Stromal cell of bone marrow (primary cell): ENCODE data around the gene CDK2.
"Not testable (repeated sequence)": the region's sequence is repeated elsewhere in the genome, so short reads cannot be mapped to it uniquely, and the experiment has no call there.

Experiments
- DNase-seq: peaks from one replicate; pipeline ENCODE4 v3.0.0-alpha.2; 2012; ENCODE audit warnings: low read depth

CDK2 gene

DNA sequence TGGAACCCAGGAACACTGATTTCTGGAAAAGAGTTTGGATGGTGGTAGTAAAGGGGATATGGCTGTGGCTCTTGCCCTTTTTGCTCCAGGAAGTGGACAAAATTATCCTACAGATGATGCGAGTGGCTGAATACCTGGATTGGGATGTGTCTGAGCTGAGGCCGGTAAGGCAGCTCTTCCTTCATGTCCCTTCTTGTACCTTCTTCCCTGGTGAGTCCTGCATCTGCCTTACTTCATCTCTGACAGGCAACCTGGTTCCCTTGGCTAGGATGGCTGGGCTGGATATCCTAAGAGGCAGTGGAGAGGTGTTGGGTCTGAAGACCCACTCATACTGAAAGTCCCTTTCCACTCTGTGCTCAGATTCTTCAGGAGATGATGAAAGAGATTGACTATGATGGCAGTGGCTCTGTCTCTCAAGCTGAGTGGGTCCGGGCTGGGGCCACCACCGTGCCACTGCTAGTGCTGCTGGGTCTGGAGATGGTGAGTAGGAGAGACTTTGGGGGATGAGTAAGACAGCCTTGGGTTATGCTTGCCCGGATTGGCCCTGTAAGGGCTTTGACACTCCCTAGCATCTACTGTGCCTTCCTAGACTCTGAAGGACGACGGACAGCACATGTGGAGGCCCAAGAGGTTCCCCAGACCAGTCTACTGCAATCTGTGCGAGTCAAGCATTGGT, 27.7 kb upstream of the CDK2 start:
- DNase-seq, result no peak

DNA sequence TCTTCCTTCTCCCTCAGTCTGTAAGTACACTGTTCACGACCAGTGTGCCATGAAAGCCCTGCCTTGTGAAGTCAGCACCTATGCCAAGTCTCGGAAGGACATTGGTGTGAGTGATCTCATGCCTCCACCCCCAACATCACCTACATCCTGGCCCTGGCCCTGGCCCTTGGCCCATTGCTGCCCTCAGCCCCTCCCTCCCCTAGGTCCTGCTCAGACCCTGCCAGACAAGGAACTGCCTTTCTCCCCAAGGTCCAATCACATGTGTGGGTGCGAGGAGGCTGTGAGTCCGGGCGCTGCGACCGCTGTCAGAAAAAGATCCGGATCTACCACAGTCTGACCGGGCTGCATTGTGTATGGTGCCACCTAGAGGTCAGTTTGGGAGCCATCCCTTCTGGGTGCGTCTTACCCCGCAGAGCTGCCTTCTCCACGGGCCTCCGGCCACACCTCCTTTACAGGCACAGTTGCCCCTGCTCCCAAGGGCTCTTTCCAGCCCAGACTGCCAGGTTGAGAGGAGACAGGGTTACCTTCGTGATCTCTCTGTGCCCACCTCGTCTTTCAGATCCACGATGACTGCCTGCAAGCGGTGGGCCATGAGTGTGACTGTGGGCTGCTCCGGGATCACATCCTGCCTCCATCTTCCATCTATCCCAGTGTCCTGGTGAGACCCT, 26.4 kb upstream of the CDK2 start:
- DNase-seq, result peak; percentile 71

DNA sequence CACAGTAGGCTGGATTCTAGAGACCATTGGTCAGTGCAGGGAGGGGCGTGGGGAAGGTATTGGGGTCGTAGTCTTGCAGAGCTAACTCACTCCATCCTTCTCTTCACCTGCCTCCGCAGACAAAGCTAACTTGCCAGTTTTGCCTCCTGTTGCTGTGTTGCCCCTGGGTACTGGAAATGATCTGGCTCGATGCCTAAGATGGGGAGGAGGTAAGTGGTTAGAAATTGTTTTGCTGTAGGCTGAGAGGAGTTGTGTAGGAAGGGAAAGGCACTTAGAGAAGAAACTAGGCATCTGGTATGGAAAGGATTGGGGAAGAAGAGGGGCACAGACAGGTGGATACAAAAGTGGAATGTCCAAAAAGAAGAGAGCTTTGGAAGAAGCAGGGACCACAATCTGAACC, 24.6 kb upstream of the CDK2 start:
- no peak for DNase-seq

DNA sequence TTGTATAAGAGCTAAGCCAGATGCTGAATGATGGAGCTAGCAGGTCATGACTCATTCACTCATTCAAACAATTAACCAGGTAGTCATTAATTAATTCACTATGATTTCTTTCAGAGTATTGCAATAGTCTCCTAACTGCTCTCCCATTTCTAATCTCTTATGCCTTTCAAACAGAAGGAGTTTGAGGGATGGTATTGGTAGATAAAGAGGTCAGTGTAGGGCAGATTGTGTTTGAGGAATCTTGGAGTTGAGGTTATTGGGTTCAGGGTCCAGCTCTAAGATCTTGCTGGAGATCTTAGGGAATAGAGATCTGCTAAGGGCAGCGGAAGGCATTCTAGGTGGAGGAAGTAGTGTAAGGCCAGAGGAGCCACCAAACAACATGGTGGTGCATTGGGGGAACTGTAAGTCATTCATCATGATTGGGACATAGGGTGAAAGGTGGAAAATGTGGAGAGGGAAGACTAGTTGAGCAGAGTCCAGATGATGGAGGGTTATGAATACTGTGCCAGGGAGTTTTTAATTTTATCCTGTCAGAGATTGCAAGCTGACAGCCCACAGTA, 24.0 kb upstream of the CDK2 start:
- DNase-seq, result no peak

DNA sequence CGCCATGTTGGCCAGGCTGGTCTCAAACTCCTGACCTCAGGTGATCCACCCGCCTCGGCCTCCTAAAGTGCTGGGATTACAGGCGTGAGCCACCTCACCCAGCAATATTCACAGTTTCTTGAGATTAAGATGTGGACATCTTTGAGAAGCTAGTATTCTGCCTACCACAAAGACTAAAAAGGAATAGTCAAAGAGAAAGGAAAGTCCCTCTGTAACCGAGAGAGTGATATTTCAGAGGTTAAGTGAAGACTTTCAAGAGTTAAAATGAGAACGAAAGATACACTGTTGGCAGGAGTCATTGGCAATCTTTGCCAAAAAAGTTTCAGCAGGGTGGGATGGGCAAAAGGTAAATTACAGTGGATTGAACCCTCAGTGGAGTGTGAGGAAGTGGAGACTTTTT, 20.1 kb upstream of the CDK2 start:
- no peak for DNase-seq

DNA sequence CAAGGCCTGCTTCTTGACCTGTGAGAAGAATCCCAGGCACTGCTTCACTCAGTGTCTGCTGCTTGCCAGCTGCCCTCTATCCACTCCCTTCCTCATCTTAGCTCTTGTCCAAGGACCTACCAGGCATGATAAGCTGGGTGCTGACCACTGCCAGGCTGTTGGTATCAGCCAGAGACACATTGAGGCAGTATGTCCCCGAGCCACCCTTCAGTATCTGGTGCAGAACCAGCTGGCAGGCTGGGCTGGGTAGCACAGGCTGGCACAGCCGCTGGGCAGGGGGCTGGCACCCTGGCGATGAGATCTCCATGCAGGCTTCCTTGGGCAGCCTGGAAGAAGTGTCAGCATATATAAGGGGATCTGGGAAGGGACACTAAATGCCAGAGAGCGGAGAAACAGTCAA, 11.3 kb upstream of the CDK2 start:
- no peak for DNase-seq

DNA sequence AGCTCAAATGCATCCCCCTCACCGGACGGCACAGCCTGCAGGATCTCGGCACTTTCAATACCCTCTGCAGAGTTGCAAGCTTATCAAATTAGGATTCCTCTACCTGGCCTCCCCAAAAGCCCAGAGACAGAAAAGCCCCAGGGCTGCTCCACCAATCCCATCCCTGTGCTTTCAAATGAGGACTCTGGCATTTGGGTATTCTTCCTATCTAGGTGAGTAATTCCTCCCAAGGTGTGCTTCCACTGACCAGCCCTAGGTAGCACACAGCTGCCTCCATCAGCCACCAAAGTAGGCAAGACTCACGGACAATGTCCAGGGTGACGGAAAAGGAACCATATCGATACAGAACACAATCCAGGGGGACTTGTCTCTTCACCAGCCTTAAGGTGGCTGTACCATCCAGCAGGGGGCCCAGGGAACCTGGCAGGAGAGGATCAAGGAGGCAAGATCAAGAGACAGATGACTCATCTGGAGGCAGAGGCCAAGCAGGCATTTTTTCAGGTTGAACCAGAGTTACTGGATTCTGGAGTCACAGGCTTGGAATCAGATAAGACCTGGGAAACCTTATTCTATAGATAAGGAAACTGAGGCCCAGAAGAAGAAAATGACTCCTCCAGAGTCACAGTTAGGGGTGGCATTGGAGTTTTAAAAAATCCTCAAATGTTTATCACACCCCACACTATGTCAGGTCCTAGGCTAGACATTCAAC, 10.7 kb upstream of the CDK2 start:
- DNase-seq, result no peak

DNA sequence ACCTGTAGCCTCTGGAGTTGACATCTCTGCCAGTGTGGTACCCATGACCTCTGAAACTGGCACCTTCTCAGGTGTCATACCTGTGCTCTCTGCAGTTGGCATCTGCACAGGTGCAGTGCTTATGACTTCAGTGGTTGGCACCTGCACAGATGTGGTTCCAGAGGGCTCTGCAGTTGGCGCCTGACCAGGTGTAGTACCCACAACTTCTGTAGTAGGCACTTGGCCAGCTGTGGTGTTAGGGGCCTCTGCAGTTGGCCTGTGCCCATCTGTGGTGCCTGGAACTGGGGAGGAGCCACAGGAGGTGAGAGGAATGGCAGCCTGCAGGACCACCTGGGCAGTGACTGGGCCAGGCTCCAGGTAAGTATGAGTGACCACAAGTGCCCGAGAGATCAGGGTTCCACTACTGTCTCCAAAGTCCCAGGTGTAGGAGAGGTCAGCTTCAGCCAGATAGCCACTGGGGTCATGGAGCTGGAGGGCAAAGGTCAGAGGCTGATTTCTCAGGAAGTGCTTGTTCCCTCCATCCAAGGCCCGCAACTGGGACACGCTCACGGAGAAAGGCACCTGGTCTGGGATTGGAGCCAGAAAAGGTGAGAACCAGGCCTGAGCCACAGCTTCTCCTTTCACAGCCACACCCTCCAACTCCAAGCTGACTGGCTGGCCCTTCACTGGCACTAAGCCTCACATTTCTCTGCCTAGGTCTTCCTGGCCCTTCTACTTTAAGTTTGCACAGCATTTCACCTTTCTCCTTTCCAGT, 9.3 kb upstream of the CDK2 start:
- DNase-seq, result no peak

DNA sequence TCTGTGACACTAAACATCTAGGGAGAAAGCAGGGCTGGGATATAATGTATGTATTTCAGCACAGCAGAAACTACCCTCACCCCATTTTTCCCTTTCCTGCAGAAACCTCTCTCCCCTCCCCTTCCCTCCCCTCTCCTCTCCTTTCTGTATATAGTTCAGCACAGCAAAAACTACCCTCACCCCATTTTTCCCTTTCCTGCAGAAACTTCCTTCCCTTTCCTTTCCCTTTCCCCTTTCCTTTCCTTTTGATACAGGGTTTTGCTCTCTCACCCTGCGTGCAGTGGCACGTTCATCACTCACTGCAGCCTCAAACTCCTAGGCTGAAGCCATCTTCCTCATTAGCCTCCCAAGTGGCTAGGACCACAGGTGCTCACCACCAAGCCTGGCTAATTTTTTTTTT, 2.9 kb upstream of the CDK2 start:
- no peak for DNase-seq

DNA sequence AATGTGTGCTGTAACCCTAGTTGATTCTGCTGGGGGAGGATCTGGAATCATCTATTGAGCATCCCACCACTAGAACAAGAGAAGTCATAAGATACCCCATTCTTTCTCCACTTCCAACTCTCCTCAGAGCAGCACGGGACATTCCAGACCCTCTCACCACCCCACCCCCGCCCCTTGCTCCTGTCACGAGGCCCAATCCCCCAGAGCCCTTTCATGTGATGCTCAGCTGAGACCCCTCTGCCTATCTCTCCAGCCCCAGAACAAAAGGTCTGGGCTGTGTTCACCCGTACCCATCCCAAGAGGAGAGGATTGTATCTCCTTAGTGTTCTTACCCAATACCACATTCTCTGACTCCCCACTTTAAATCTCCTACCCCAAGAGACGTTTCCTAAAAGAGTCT, 1.4 kb upstream of the CDK2 start:
- DNase-seq, result no peak

DNA sequence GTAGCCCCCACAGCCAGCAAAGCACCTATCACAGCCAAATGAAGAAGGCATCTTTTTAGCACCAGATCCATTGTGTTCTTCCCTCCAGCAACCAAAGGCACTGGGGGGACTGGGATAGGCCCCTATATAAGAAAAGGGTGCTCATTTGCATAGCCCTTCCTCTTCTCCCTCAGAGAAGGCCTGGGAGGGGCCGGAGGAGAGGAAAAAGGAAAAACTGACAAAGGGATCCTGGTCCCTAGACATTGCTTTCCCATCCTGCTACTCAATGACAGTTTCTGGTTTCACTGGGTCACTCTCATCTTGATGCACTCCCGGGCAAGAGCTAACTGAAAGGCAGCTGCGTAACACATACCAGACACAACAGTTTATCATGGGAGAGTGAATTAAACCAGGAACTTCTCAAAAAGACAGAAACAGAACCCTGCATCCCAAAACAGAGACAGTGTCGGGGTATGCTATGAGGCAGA, 656 bp upstream of the CDK2 start, which contains the start of gene PMEL:
PMEL (minus strand) TSS at position 102 of the 467 bp plus-strand sequence; CDS start at position 71, 31 bp downstream.
- no peak for DNase-seq

DNA sequence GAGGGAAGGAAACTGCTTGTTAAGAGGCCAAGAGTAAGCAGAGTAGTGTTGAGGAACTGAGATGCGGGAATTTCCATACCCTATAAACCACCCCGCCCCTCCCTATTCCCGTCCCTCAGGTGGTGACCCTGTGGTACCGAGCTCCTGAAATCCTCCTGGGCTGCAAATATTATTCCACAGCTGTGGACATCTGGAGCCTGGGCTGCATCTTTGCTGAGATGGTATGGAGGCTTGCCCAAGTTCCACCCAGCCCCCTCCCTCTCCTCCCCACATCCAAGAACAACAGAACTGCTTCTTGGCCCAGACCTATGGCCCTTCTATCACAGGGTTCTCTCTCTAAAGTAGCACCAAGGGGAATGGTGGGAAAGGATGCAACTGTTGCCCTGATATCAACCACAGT, 2.7 kb downstream of the CDK2 start:
- DNase-seq, result no peak

DNA sequence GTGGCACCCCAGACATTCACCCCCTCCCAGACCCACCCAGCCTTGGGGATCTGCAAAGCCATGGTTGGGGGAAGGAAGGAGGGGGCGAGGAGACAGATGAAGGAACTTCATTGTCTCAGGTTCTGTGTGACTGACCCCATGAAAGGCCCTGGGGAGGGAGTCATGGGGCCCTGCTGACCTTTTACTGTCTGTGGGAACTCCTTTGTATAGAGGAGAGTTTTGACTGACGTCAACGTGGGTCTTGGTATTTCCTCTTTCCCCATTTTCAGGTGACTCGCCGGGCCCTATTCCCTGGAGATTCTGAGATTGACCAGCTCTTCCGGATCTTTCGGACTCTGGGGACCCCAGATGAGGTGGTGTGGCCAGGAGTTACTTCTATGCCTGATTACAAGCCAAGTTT, 4.1 kb downstream of the CDK2 start:
- no peak for DNase-seq

DNA sequence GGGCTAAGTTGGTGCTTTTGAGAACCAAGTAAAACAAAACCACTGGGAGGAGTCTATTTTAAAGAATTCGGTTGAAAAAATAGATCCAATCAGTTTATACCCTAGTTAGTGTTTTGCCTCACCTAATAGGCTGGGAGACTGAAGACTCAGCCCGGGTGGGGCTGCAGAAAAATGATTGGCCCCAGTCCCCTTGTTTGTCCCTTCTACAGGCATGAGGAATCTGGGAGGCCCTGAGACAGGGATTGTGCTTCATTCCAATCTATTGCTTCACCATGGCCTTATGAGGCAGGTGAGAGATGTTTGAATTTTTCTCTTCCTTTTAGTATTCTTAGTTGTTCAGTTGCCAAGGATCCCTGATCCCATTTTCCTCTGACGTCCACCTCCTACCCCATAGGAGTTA, 5.4 kb downstream of the CDK2 start:
- DNase-seq, result no peak

DNA sequence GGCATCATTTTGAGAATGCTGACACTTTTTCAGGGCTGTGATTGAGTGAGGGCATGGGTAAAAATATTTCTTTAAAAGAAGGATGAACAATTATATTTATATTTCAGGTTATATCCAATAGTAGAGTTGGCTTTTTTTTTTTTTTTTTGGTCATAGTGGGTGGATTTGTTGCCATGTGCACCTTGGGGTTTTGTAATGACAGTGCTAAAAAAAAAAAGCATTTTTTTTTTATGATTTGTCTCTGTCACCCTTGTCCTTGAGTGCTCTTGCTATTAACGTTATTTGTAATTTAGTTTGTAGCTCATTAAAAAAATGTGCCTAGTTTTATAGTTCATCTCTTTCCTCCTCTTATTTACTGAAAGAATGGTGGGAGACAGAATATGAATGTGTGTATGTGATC, 5.8 kb downstream of the CDK2 start:
- no peak for DNase-seq

DNA sequence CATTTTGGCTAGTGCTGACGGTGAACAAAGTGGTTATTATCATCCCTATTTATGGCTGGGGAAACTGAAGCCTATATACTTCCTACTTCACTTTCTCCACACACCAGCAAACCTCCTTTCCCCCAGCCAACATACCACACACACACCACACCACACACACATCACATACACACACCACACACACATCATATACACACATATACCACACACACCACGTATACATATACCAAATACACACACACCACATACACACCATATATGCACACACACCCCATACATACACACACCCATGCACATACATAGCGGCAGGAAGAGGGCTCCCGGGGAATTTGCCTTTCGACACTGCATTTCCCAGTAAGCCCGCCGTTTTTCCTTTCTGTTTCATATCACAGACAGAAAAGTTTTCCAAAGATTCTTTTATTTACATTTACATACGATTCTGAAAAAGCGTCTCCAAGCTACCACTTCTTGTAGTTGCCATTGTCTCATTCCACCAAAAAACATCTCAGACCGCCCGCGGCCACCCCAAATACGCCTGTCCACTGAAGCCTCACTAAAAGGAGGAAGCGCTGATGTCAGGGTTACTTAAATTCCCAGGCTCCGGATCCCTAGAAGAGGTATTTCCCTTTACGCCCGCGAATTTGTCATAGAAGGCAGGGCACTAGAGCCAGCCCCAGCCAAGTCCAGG, 6.4 kb downstream of the CDK2 start:
- DNase-seq, result no peak

DNA sequence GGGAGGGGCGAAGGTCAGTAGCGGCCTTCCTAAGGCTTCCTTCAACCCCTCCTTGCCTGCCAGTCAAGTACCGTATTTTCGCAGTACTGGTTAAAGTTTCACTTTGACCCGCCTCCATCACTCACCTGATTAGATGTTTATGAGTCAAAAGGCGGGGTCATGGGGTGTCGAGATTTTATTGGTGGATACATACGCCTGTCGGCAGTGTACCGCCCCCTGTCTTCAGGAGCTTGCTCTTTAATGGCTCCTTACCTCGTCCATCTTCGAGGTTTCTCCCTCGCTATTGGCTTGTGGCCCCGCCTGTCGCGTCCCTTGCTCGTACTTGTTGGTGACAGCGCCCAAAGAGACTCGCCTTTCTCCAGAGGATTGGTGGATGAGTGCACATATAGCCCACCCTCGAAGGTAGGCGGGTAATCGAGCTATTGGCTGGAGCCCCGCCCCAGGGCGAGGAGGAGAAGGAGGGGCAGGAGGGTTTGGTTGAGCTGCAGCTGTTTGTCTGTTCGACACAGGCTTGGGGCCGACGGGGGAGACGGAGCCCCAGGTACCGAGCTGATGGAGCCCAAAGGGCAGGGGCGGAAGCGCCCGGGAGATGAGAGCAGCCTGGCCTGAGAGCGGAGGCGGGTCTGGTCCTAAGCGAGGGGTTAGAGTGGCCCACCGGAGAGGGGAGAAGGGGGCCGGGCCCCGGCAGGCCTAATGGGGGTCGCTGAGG, 7.1 kb downstream of the CDK2 start, which contains the start of gene RAB5B:
RAB5B (plus strand) TSS at position 480 of the 709 bp plus-strand sequence. CDS start 12,883 bp downstream, outside the sequence.
- peak; percentile 100 for DNase-seq

DNA sequence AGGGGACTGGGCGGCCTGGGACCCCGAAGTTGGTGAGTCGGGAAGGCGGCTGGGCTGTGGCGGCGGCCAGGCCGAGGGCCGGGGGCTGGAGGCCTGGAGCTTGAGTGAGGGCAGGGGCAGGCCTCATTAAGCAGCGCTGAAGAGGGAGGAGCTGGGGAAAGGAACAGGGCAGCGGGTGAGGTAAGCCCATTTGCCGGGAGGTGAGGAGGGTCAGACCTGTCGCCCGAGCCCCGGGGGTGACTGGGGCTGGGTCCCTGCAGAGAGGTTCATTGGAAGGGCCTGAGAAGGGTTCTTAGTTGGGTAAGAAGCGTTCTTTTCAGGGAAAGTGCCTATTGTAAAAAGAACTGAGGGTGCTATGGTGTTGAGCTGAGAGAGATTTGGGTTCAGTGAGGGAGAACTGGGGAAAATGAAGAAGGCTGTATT, 7.7 kb downstream of the CDK2 start:
- DNase-seq, result no peak

DNA sequence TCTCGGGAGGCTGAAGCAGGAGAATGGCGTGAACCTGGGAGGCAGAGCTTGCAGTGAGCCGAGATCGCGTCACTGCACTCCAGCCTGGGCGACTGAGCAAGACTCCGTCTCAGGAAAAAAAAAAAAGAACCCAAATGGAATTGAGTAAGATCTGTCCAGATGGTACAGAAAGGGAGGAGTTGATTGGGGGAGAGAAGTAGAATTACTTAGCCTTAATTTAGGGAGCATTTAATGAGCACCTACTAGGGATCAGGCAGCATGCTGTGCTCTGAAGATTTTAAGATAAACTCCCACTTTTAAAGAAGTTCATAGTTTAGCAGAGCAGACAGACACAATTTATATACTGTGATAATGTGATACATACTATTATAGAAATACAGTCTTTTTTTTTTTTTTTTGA, 11.8 kb downstream of the CDK2 start:
- no peak for DNase-seq

DNA sequence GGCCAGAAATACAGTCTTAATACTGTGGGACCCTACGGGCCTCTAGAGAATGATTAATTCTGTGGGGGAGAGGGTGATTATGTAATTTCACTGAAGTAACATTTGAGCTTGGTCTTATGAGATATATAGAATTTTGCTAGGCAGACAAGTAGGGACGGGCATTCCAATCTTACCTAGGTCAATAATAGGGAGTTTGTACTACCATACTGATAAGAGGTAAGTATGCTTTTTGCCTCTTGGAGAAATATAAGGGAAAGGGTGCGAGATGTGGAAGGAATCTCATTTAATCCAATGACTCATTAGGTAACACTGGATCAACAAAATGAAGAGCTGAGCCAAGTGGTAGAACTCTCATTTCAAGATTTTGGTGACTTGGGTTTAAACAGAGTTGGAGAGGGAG, 12.4 kb downstream of the CDK2 start:
- DNase-seq, result no peak

DNA sequence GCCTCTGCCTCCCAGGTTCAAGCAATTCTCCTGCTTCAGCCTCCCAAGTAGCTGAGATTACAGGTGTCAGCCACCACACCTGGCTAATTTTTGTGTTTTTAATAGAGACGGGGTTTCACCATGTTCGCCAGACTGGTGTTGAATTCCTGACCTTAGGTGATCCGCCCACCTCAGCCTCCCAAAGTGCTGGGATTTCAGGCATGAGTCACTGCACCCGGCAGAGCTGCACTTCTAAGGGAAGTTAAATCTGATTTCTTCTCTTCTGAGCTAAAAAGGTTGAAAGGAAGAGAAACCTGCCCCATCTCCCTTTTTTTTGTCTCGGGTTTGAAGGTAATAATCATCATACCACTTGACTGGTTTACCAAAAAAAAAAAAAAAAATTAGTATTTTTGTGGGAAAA, 15.3 kb downstream of the CDK2 start:
- not testable (repeated sequence) for DNase-seq
